Measurements from ENCODE around the gene THSD4. TPM values are rescaled to one million over a fixed set of nuclear protein-coding genes. Genes with fewer than 3 reads are reported as not detected.

Gene THSD4
- total RNA-seq, 4 donors from 2014 or later: 23.0 to 68.5 (median 48.6) TPM

DNA sequence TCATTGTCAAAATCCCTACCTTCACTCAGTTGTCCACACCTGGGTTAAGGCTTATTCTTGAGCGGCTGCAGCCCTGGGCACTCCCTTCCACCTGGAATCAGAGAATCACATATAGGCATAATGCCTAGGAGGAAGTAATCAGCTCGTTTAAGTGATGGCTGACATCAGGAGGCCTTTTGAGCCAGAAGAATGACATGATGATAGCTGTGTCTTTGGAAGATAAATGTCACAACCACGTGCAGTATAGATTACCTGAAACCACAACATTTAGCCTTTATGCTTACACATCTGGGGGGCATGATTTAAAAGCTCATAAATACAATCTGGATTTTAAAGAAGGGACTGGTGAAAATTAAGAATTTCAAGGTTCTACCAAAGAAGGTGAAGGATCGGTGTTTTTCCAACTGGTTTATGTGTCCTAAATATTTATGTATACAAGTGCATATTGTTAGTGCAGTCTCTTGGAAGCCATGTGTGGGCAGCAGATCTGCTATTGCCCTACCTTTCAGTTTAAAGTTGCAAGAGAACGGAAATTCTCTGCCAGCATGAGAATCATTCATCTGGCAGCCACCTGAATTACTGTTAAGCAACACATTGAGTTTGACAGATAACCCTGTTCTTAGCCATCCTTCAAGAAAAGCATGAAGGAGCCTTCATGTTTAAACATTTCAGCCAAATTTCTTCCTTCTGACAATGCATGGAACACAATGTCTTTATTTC lies 531.7 kb downstream of the THSD4 start:
- no peaks in the 10 kb centered on the region for H3K4me1 ChIP-seq
- TF ChIP-seq, protein P1, sequence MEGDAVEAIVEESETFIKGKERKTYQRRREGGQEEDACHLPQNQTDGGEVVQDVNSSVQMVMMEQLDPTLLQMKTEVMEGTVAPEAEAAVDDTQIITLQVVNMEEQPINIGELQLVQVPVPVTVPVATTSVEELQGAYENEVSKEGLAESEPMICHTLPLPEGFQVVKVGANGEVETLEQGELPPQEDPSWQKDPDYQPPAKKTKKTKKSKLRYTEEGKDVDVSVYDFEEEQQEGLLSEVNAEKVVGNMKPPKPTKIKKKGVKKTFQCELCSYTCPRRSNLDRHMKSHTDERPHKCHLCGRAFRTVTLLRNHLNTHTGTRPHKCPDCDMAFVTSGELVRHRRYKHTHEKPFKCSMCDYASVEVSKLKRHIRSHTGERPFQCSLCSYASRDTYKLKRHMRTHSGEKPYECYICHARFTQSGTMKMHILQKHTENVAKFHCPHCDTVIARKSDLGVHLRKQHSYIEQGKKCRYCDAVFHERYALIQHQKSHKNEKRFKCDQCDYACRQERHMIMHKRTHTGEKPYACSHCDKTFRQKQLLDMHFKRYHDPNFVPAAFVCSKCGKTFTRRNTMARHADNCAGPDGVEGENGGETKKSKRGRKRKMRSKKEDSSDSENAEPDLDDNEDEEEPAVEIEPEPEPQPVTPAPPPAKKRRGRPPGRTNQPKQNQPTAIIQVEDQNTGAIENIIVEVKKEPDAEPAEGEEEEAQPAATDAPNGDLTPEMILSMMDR (IDR thresholded peaks at IDR 0.05): no peak
- no peak for TF ChIP-seq POLR2A (IDR thresholded peaks at IDR 0.05)
- H3K4me3 ChIP-seq (replicated peaks in 1 of 3): no peak overlapping the region
- no peaks in the 10 kb centered on the region for H3K27me3 ChIP-seq
- no peak for DNase-seq
- H3K36me3 ChIP-seq: no peaks in the 10 kb centered on the region
- intact Hi-C loops (cut with DNase I): no loop called here
- no peak overlapping the region for H3K27ac ChIP-seq
- H3K9me3 ChIP-seq: no peaks in the 10 kb centered on the region
- WGBS, 2 donors: 84 to 88% methylated on average over 5 of the region's 5 CpGs

- no peak for DNase-seq
- Histone ChIP-seq H3K4me3 (replicated peaks in 1 of 3) (no peak overlapping the region), H3K36me3 (no peaks in the 10 kb centered on the region), H3K27me3 (no peaks in the 10 kb centered on the region), H3K27ac (no peak overlapping the region), H3K9me3 (no peaks in the 10 kb centered on the region), H3K4me1 (no peaks in the 10 kb centered on the region)
- intact Hi-C loops (cut with DNase I): no loop called here
- 72 to 75% methylated on average over 4 of the region's 4 CpGs for WGBS, 2 donors
- TF ChIP-seq POLR2A (IDR thresholded peaks at IDR 0.05): no peak
- TF ChIP-seq, protein P1 (IDR thresholded peaks at IDR 0.05): no peak
These were observed 532.2 kb downstream of the THSD4 start for GRCh38 chr15:71647487-71647808.

DNA sequence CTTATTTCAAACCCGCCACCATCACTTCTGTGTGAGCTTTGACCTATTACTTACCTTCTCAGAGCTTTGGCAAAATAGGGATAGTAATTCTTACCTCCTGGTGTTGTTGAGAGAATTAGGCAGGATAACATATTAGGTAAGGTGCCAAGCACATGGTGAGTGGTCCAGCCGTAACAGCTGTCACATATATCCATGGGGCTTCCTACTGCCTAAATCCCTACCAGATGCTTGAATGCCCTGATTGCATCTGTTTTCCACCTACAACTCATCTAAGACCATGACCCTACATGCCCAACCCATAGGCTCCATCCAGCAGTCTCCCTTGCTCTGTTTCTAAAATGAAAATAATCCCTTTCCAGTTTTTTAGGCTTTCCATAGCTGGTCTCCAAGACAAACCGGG lies 532.8 kb downstream of the THSD4 start:
- no peak for DNase-seq
- no peaks in the 10 kb centered on the region for H3K4me1 ChIP-seq

GRCh38 chr15:71649894-71650293 lies 534.6 kb downstream of the THSD4 start:
- DNase-seq: no peak
- intact Hi-C loops (cut with DNase I): no loop called here
- H3K9me3 ChIP-seq: no peaks in the 10 kb centered on the region
- no peak overlapping the region for H3K27ac ChIP-seq
- H3K4me3 ChIP-seq (replicated peaks in 1 of 3): no peak overlapping the region
- 96 to 97% methylated on average over 3 of the region's 3 CpGs for WGBS, 2 donors
- H3K27me3 ChIP-seq: no peaks in the 10 kb centered on the region
- no peaks in the 10 kb centered on the region for H3K4me1 ChIP-seq
- TF ChIP-seq, protein P1 (IDR thresholded peaks at IDR 0.05): no peak
- no peak for TF ChIP-seq POLR2A (IDR thresholded peaks at IDR 0.05)
- no peaks in the 10 kb centered on the region for H3K36me3 ChIP-seq

More for the DNA sequence above, 532.8 kb downstream of the THSD4 start:
- Histone ChIP-seq H3K9me3 (no peaks in the 10 kb centered on the region), H3K4me3 (replicated peaks in 1 of 3) (no peak overlapping the region), H3K27ac (no peak overlapping the region), H3K36me3 (no peaks in the 10 kb centered on the region), H3K27me3 (no peaks in the 10 kb centered on the region)
- intact Hi-C loops (cut with DNase I): no loop called here
- TF ChIP-seq POLR2A (IDR thresholded peaks at IDR 0.05): no peak
- TF ChIP-seq, protein P1 (IDR thresholded peaks at IDR 0.05): no peak
- WGBS, 2 donors: 87 to 88% methylated on average over 3 of the region's 3 CpGs

GRCh38 chr15:71650603-71651002 lies 535.3 kb downstream of the THSD4 start:
- intact Hi-C loops (cut with DNase I): no loop called here
- no peak overlapping the region for H3K4me3 ChIP-seq (replicated peaks in 1 of 3)
- no peak for TF ChIP-seq POLR2A (IDR thresholded peaks at IDR 0.05)
- TF ChIP-seq, protein P1 (IDR thresholded peaks at IDR 0.05): no peak
- no peaks in the 10 kb centered on the region for H3K9me3 ChIP-seq
- H3K36me3 ChIP-seq: no peaks in the 10 kb centered on the region
- no peaks in the 10 kb centered on the region for H3K4me1 ChIP-seq
- no peaks in the 10 kb centered on the region for H3K27me3 ChIP-seq
- no peak for DNase-seq
- WGBS, 2 donors: 91 to 95% methylated on average over 9 of the region's 9 CpGs
- no peak overlapping the region for H3K27ac ChIP-seq

Data from thyroid gland (tissue), 4 donors.